OCI-LY1 (cell line): ENCODE measurements around the gene IRF2.

ENCODE experiments used
- CTCF ChIP-seq: fragments of 200-600 bp; sonication (generic), shearing (Covaris generic); IDR thresholded peaks from 2 replicates; pipeline ENCODE4 v1.5.1; 2017; ENCODE audit warnings: mild to moderate bottlenecking, antibody characterized with exemption, low read length, moderate library complexity, mixed read lengths
- EZH2 ChIP-seq: fragments of 200-600 bp; sonication (generic), shearing (Covaris generic); IDR thresholded peaks from 2 replicates; pipeline ENCODE4 v1.8.0; 2017; ENCODE audit warnings: borderline replicate concordance, mixed run types, mild to moderate bottlenecking, antibody characterized with exemption, low read length, moderate library complexity, mixed read lengths

GRCh38 chr4:184452740-184453139 is 21.6 kb downstream of the IRF2 start:
- TF ChIP-seq CTCF (no peak), EZH2 (no peak)
